ENCODE data around the gene RBM18.

GRCh38 chr9:122212473-122213004, 52.1 kb downstream of the RBM18 start:
- no peak for TF ChIP-seq EZH2 (IDR thresholded peaks at IDR 0.05; ENCODE audit: insufficient read depth, poor library complexity, severe bottlenecking)
- no peak for TF ChIP-seq EZH2phosphoT487 (IDR thresholded peaks at IDR 0.05; ENCODE audit: insufficient read depth, low read depth)

All from GM23248 (cell line).